ENCODE data around the gene DNAJC24. TPM values are rescaled to one million over a fixed set of nuclear protein-coding genes. Genes with fewer than 3 reads are reported as not detected.

DNAJC24 gene
- total and polyA plus RNA-seq, 2 of the 4 experiments (the other 2 are of a cell fraction): 8.2 to 8.9 TPM

GRCh38 chr11:31355817-31356216 lies 13.8 kb upstream of the DNAJC24 start:
- TF ChIP-seq RCOR1 (IDR thresholded peaks at IDR 0.05; ENCODE audit: insufficient replicate concordance, low read length): no peak
- WGBS, 2 experiments (ENCODE audit: extremely low coverage in 2 of 2, insufficient read length in 1 of 2): no CpG with 5 or more reads among the region's 5 CpGs
- ATAC-seq (ENCODE audit: low read depth) (no peak), DNase-seq (no peak)
- intact Hi-C loops (cut with micrococcal nuclease): no loop called here
- no peaks in the 10 kb centered on the region for H3K36me3 ChIP-seq (ENCODE audit: control insufficient read depth, insufficient read depth, low read length)
- H3K14ac ChIP-seq (replicated peaks; ENCODE audit: low read depth, low read length): no peak overlapping the region
- no peak overlapping the region for H4K5ac ChIP-seq (ENCODE audit: low read depth, low read length)
- no peak overlapping the region for H3K4me2 ChIP-seq (ENCODE audit: low read depth, low read length)
- no peak overlapping the region for H2AK9ac ChIP-seq (replicated peaks; ENCODE audit: low read depth, low read length, poor library complexity)
- no peak overlapping the region for H2BK20ac ChIP-seq (ENCODE audit: low read depth, low read length)
- ChIA-PET POLR2A (ENCODE audit: unreplicated experiment) (no interaction called here), CTCF (no interaction called here)
- H3K18ac ChIP-seq (ENCODE audit: low read depth, low read length): no peak overlapping the region
- no peaks in the 10 kb centered on the region for H3K9me3 ChIP-seq (ENCODE audit: control insufficient read depth, insufficient read depth, low read length)
- no peak overlapping the region for H3K27ac ChIP-seq (ENCODE audit: insufficient read depth, low read length)
- in situ Hi-C loops (cut with MboI; ENCODE audit: low sequenced_read_pairs): no loop called here
- H3K23ac ChIP-seq (ENCODE audit: low read depth, low read length): no peak overlapping the region
- BruUV-seq (replicated peaks): no TSS peak
- dilution Hi-C loops (cut with HindIII; ENCODE audit: low sequenced_read_pairs, unreplicated experiment): no loop called here
- no peaks in the 10 kb centered on the region for H4K20me1 ChIP-seq (ENCODE audit: insufficient read depth, low read length)
- no peaks in the 10 kb centered on the region for H3K4me1 ChIP-seq (ENCODE audit: control insufficient read depth, insufficient read depth, low read length)
- no peak overlapping the region for H2AK5ac ChIP-seq (ENCODE audit: low read depth, low read length)
- H3K79me1 ChIP-seq (ENCODE audit: low read depth in 1 of 2, low read length in 2 of 2): no peaks in the 10 kb centered on the region
- no peak overlapping the region for H3K9ac ChIP-seq (ENCODE audit: low read depth, low read length)
- H2AFZ ChIP-seq (replicated peaks; ENCODE audit: low read length, poor library complexity): no peak overlapping the region
- H3K4ac ChIP-seq (ENCODE audit: low read depth, low read length): no peak overlapping the region
- H2BK5ac ChIP-seq (ENCODE audit: low read depth, low read length, poor library complexity, severe bottlenecking): no peak overlapping the region
- no peak overlapping the region for H2BK15ac ChIP-seq (ENCODE audit: low read depth, low read length)
- no peaks in the 10 kb centered on the region for H3K9me1 ChIP-seq (ENCODE audit: insufficient read depth, low read length)
- H4K8ac ChIP-seq (ENCODE audit: low read depth in 2 of 2, low read length in 2 of 2): no peak overlapping the region
- no peak overlapping the region for H4K91ac ChIP-seq (ENCODE audit: insufficient read depth, low read depth, low read length)
- no peaks in the 10 kb centered on the region for H3K27me3 ChIP-seq (ENCODE audit: control insufficient read depth, insufficient read depth, low read length)
- H3K4me3 ChIP-seq (ENCODE audit: insufficient read depth, low read depth, low read length): no peak overlapping the region
- H2BK120ac ChIP-seq (ENCODE audit: low read depth, low read length): no peak overlapping the region
- no peak overlapping the region for H3K56ac ChIP-seq (ENCODE audit: extremely low read depth, insufficient read depth, low read length)

Data from IMR-90 (cell line).